OCI-LY7 (cell line): ENCODE results near the gene PIEZO2. TPM values are rescaled to one million over a fixed set of nuclear protein-coding genes. Genes with fewer than 3 reads are reported as not detected.

Experiments used
- BruUV-seq: library from RNA; stranded (reverse); fragments of 400-500 nt; replicated peaks from 2 replicates; lab custom pipeline; 2021; lab: Mats Ljungman, UMichigan
- CTCF ChIA-PET: fragments of 300-600 bp; sonication (Branson Sonifier 250); formaldehyde crosslinking; loops from one replicate; lab custom pipeline; 2022; ENCODE audit warnings: antibody characterized with exemption; ENCODE audit not compliant: unreplicated experiment; lab: Charles Lee
- POLR2A ChIA-PET: fragments of 300-600 bp; sonication (Branson Sonifier 250); formaldehyde crosslinking; loops from one replicate; lab custom pipeline; 2022; ENCODE audit warnings: antibody characterized with exemption; lab: Charles Lee
- DNase-seq: peaks from one replicate; pipeline ENCODE4 v3.0.0-alpha.2; 2015; ENCODE audit warnings: low spot score
- H2AFZ ChIP-seq: fragments of 200-600 bp; sonication (generic), shearing (Covaris generic); 2 replicates; pipeline ENCODE4 v1.6.1; 2014; ENCODE audit warnings: mild to moderate bottlenecking, antibody characterized with exemption, low read length, moderate library complexity
- H3K27ac ChIP-seq: fragments of 200-600 bp; sonication (generic); 2 replicates; pipeline ENCODE4 v1.5.1; 2014; ENCODE audit warnings: mixed run types, low read depth, mild to moderate bottlenecking, moderate library complexity, low read length, inconsistent platforms; ENCODE audit not compliant: poor library complexity, severe bottlenecking
- H3K36me3 ChIP-seq: fragments of 200-600 bp; sonication (generic); 2 replicates; pipeline ENCODE4 v1.6.1; 2014; ENCODE audit warnings: mild to moderate bottlenecking, antibody characterized with exemption, low read length, moderate library complexity, mixed read lengths; ENCODE audit not compliant: insufficient read depth
- H3K4me1 ChIP-seq: fragments of 200-600 bp; sonication (generic); 2 replicates; pipeline ENCODE4 v1.5.1; 2014; ENCODE audit warnings: mild to moderate bottlenecking, low read length; ENCODE audit not compliant: insufficient read depth, poor library complexity, severe bottlenecking
- H3K4me2 ChIP-seq: fragments of 200-600 bp; sonication (generic); 2 replicates; pipeline ENCODE4 v1.6.1; 2014; ENCODE audit warnings: mild to moderate bottlenecking, low read length
- H3K4me3 ChIP-seq: fragments of 200-600 bp; sonication (generic); 2 replicates; pipeline ENCODE4 v1.5.1; 2014; ENCODE audit warnings: mild to moderate bottlenecking, low read depth, low read length; ENCODE audit not compliant: poor library complexity, severe bottlenecking
- H3K79me2 ChIP-seq: fragments of 200-600 bp; sonication (generic); 2 replicates; pipeline ENCODE4 v1.6.1; 2016; ENCODE audit warnings: low read depth, mild to moderate bottlenecking, low read length, moderate library complexity, mixed read lengths; ENCODE audit not compliant: insufficient read depth
- H3K9me2 ChIP-seq: fragments of 200-600 bp; sonication (generic); 2 replicates; pipeline ENCODE4 v1.6.1; 2016; ENCODE audit warnings: mild to moderate bottlenecking, low read length, mixed read lengths; ENCODE audit not compliant: insufficient read depth
- H3K9me3 ChIP-seq: fragments of 200-600 bp; sonication (generic); 2 replicates; pipeline ENCODE4 v1.6.1; 2014; ENCODE audit warnings: mild to moderate bottlenecking, mixed run types, low read length, mixed read lengths
- H4K20me1 ChIP-seq: fragments of 200-600 bp; sonication (generic); 2 replicates; pipeline ENCODE4 v1.6.1; 2014; ENCODE audit warnings: mild to moderate bottlenecking, antibody characterized with exemption, low read length, moderate library complexity, mixed read lengths; ENCODE audit not compliant: insufficient read depth
- CTCF ChIP-seq: fragments of 200-600 bp; sonication (generic); conservative IDR thresholded peaks from 2 replicates; pipeline ENCODE4 v1.5.1; 2014; ENCODE audit warnings: mild to moderate bottlenecking, antibody characterized with exemption, low read length, moderate library complexity, mixed read lengths
- EZH2phosphoT487 ChIP-seq: fragments of 200-600 bp; sonication (generic); IDR thresholded peaks from 2 replicates; pipeline ENCODE4 v1.6.1; 2018; ENCODE audit warnings: low read depth, borderline replicate concordance, mild to moderate bottlenecking, mixed run types, antibody characterized with exemption, low read length, moderate library complexity, mixed read lengths
- intact Hi-C: fragments of 100-400 bp; cut with micrococcal nuclease; formaldehyde crosslinking; loops from one replicate; pipeline ENCODE4 v1.10.0; 2022; ENCODE audit not compliant: unreplicated experiment
- total RNA-seq, 2 experiments: library from RNA; depleted of rRNA in 1 of 2; stranded (reverse); fragments of >200 nt in 1 of 2; shearing (Covaris generic) in 1 of 2; gene quantifications; 2 replicates each; pipeline ENCODE4 v1.2.3, GENCODE V29; 2014 to 2022

Gene PIEZO2
- total RNA-seq, 2 experiments from 2014 or later, result 0.95 to 3.3 TPM

- ChIA-PET POLR2A (interaction anchor here (0.6 to 1.9 kb wide), 4 partner anchors 16 to 501 kb away, joined by 3 to 5 read pairs (median 4); no protein-coding TSS in a partner anchor), CTCF (interaction anchor here (0.6 kb wide), 1 partner anchor 260 kb away, joined by 3 read pairs; no protein-coding TSS in a partner anchor)
- no peak for DNase-seq
- no peak for TF ChIP-seq EZH2phosphoT487
- TF ChIP-seq CTCF, result no peak
- H3K9me3 ChIP-seq, result no peaks in the 10 kb centered on the region
- no peak overlapping the region for H3K4me3 ChIP-seq
- no peaks in the 10 kb centered on the region for H3K9me2 ChIP-seq
- no peak overlapping the region for H3K4me2 ChIP-seq
- H3K79me2 ChIP-seq, result no peaks in the 10 kb centered on the region
- H3K36me3 ChIP-seq, result no peaks in the 10 kb centered on the region
- H3K4me1 ChIP-seq, result no peaks in the 10 kb centered on the region
- H2AFZ ChIP-seq, result no peak overlapping the region
- BruUV-seq, result no TSS peak
- intact Hi-C loops, result no loop called here
- H4K20me1 ChIP-seq, result no peaks in the 10 kb centered on the region
- no peak overlapping the region for H3K27ac ChIP-seq
These were observed 93.6 kb downstream of the PIEZO2 start for GRCh38 chr18:11055721-11056120.

- Histone ChIP-seq H3K4me3 (no peak overlapping the region), H3K9me2 (no peaks in the 10 kb centered on the region), H3K4me1 (no peaks in the 10 kb centered on the region), H3K9me3 (no peaks in the 10 kb centered on the region), H2AFZ (no peak overlapping the region), H3K4me2 (no peak overlapping the region), H3K79me2 (no peaks in the 10 kb centered on the region), H3K27ac (no peak overlapping the region), H3K36me3 (no peaks in the 10 kb centered on the region), H4K20me1 (no peaks in the 10 kb centered on the region)
- TF ChIP-seq EZH2phosphoT487 (no peak), CTCF (no peak)
- ChIA-PET CTCF (no interaction called here), POLR2A (no interaction called here)
- intact Hi-C loops, result no loop called here
- no peak for DNase-seq
- BruUV-seq, result no TSS peak
These were observed 94.9 kb downstream of the PIEZO2 start for GRCh38 chr18:11054497-11054896.

- Histone ChIP-seq H3K4me1 (no peaks in the 10 kb centered on the region), H3K9me2 (no peaks in the 10 kb centered on the region), H3K27ac (no peak overlapping the region), H3K36me3 (no peaks in the 10 kb centered on the region), H4K20me1 (no peaks in the 10 kb centered on the region), H3K79me2 (no peaks in the 10 kb centered on the region), H2AFZ (no peak overlapping the region), H3K4me2 (no peak overlapping the region), H3K4me3 (no peak overlapping the region), H3K9me3 (no peaks in the 10 kb centered on the region)
- CTCF ChIA-PET, result no interaction called here
- TF ChIP-seq EZH2phosphoT487 (no peak), CTCF (no peak)
- BruUV-seq, result no TSS peak
- POLR2A ChIA-PET, result interaction anchor here (0.9 to 1.1 kb wide), 2 partner anchors 21 to 26 kb away, joined by 3 to 5 read pairs; no protein-coding TSS in a partner anchor
- intact Hi-C loops, result no loop called here
- DNase-seq, result no peak
These were observed 96.1 kb downstream of the PIEZO2 start for GRCh38 chr18:11053293-11053692.
